ENCODE results near the gene PRRC2C.

DNA sequence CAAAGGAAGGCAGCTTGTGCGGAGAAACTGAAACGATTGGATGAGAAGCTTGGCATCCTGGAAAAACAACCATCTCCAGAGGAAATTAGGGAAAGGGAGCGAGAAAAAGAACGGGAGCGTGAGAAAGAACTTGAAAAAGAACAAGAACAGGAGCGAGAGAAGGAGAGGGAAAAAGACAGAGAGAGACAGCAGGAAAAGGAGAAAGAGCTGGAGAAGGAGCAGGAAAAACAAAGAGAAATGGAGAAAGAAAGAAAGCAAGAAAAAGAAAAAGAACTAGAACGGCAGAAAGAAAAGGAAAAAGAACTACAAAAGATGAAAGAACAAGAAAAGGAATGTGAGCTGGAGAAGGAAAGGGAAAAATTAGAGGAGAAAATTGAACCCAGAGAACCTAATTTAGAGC is 47.2 kb downstream of the PRRC2C start:
- TF ChIP-seq, protein P1, sequence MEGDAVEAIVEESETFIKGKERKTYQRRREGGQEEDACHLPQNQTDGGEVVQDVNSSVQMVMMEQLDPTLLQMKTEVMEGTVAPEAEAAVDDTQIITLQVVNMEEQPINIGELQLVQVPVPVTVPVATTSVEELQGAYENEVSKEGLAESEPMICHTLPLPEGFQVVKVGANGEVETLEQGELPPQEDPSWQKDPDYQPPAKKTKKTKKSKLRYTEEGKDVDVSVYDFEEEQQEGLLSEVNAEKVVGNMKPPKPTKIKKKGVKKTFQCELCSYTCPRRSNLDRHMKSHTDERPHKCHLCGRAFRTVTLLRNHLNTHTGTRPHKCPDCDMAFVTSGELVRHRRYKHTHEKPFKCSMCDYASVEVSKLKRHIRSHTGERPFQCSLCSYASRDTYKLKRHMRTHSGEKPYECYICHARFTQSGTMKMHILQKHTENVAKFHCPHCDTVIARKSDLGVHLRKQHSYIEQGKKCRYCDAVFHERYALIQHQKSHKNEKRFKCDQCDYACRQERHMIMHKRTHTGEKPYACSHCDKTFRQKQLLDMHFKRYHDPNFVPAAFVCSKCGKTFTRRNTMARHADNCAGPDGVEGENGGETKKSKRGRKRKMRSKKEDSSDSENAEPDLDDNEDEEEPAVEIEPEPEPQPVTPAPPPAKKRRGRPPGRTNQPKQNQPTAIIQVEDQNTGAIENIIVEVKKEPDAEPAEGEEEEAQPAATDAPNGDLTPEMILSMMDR (conservative IDR thresholded peaks at IDR 0.05) = no peak
- no peak for TF ChIP-seq ZFX (IDR thresholded peaks at IDR 0.05)

Data from C4-2B (cell line).